ENCODE measurements around the gene KIRREL3. TPM values are rescaled to one million over a fixed set of nuclear protein-coding genes. Genes with fewer than 3 reads are reported as not detected.

The KIRREL3 gene
- total RNA-seq, 1 experiment from 2014 or later, result 0.44 TPM

DNA sequence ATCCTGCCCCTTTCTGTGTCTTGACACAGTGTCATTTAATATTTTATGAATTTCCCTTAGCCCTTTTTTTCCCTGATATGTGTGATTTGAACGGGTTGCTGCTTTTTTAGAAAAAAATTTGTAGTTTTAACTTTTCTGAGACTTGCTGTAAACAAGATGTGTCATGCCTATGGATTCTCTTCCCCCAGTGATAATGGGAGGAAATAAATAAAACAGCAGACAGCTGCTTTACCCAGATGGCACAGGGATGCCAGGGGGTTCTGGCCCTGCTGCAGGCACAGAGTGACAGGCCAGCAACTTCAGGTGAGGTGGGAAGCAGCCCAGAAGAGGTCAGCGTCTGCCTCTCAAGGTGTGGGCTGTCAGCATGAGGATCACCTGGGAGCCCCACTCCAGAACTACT, 266.9 kb downstream of the KIRREL3 start:
- no peak overlapping the region for H3K9ac ChIP-seq (ENCODE audit: low read length)
- BruUV-seq (replicated peaks), result no TSS peak
- peaks cover 95% of the 10 kb centered on the region for H3K27me3 ChIP-seq (ENCODE audit: low read length)
- H3K4me1 ChIP-seq (ENCODE audit: insufficient read depth, low read length), result no peaks in the 10 kb centered on the region
- H3K4me3 ChIP-seq (ENCODE audit: low read length), result no peak overlapping the region
- ATAC-seq, result no peak
- H3K4me2 ChIP-seq (ENCODE audit: low read length), result no peak overlapping the region
- no peaks in the 10 kb centered on the region for H3K9me2 ChIP-seq (replicated peaks; ENCODE audit: low read length)
- no peaks in the 10 kb centered on the region for H3K9me3 ChIP-seq (ENCODE audit: low read length)
- no peak overlapping the region for H3K27ac ChIP-seq (ENCODE audit: low read length)
- no peaks in the 10 kb centered on the region for H4K20me1 ChIP-seq (ENCODE audit: low read length)
- intact Hi-C loops (cut with micrococcal nuclease), result no loop called here
- no peak overlapping the region for H2AFZ ChIP-seq (ENCODE audit: low read length)
- ChIA-PET POLR2A (ENCODE audit: unreplicated experiment) (no interaction called here), CTCF (no interaction called here)
- TF ChIP-seq, protein P1, sequence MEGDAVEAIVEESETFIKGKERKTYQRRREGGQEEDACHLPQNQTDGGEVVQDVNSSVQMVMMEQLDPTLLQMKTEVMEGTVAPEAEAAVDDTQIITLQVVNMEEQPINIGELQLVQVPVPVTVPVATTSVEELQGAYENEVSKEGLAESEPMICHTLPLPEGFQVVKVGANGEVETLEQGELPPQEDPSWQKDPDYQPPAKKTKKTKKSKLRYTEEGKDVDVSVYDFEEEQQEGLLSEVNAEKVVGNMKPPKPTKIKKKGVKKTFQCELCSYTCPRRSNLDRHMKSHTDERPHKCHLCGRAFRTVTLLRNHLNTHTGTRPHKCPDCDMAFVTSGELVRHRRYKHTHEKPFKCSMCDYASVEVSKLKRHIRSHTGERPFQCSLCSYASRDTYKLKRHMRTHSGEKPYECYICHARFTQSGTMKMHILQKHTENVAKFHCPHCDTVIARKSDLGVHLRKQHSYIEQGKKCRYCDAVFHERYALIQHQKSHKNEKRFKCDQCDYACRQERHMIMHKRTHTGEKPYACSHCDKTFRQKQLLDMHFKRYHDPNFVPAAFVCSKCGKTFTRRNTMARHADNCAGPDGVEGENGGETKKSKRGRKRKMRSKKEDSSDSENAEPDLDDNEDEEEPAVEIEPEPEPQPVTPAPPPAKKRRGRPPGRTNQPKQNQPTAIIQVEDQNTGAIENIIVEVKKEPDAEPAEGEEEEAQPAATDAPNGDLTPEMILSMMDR (conservative IDR thresholded peaks at IDR 0.05; ENCODE audit: low read depth, low read length), result no peak
- no peak for TF ChIP-seq EZH2phosphoT487 (IDR thresholded peaks at IDR 0.05; ENCODE audit: borderline replicate concordance, low read length)
- no peak for TF ChIP-seq EZH2 (IDR thresholded peaks at IDR 0.05; ENCODE audit: low read length, unreplicated experiment)
- no peaks in the 10 kb centered on the region for H3K36me3 ChIP-seq (ENCODE audit: low read depth, low read length)
- no peak for DNase-seq
- no peaks in the 10 kb centered on the region for H3K79me2 ChIP-seq (ENCODE audit: low read length)
- no peaks in the 10 kb centered on the region for H3F3A ChIP-seq (ENCODE audit: low read length, unreplicated experiment)

DNA sequence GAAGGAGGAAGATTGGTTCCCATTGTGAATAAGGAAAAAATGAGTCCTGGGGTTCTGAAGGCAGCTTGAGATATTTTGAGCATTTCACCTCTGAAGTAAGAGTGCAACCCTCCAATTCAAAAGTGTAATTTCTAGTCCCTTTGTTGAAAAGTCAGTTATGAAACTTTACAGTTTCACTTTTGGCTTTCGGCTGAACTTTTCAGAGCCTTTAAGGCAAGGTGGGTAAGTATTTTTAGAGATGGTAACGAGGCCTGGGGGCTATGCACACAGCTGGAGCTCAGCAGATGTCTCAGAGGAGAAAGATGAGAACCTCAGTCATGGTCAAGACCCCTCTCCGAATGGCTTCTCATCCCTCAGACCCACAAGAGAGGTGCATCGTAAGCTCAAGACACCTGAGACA, 267.6 kb downstream of the KIRREL3 start:
- no peak overlapping the region for H3K4me3 ChIP-seq (ENCODE audit: low read length)
- H3K9ac ChIP-seq (ENCODE audit: low read length), result no peak overlapping the region
- H2AFZ ChIP-seq (ENCODE audit: low read length), result no peak overlapping the region
- no peaks in the 10 kb centered on the region for H3K9me2 ChIP-seq (replicated peaks; ENCODE audit: low read length)
- no peaks in the 10 kb centered on the region for H3K79me2 ChIP-seq (ENCODE audit: low read length)
- no peak for DNase-seq
- H3K36me3 ChIP-seq (ENCODE audit: low read depth, low read length), result no peaks in the 10 kb centered on the region
- no peaks in the 10 kb centered on the region for H4K20me1 ChIP-seq (ENCODE audit: low read length)
- intact Hi-C loops (cut with micrococcal nuclease), result no loop called here
- H3K27me3 ChIP-seq (ENCODE audit: low read length), result peaks cover 88% of the 10 kb centered on the region
- no peak overlapping the region for H3K27ac ChIP-seq (ENCODE audit: low read length)
- ATAC-seq, result no peak
- ChIA-PET POLR2A (ENCODE audit: unreplicated experiment) (no interaction called here), CTCF (no interaction called here)
- H3K4me2 ChIP-seq (ENCODE audit: low read length), result no peak overlapping the region
- no peaks in the 10 kb centered on the region for H3K4me1 ChIP-seq (ENCODE audit: insufficient read depth, low read length)
- H3K9me3 ChIP-seq (ENCODE audit: low read length), result no peaks in the 10 kb centered on the region
- BruUV-seq (replicated peaks), result no TSS peak
- H3F3A ChIP-seq (ENCODE audit: low read length, unreplicated experiment), result no peaks in the 10 kb centered on the region
- TF ChIP-seq, protein P1 (conservative IDR thresholded peaks at IDR 0.05; ENCODE audit: low read depth, low read length), result no peak
- TF ChIP-seq EZH2 (IDR thresholded peaks at IDR 0.05; ENCODE audit: low read length, unreplicated experiment), result no peak
- TF ChIP-seq EZH2phosphoT487 (IDR thresholded peaks at IDR 0.05; ENCODE audit: borderline replicate concordance, low read length), result no peak

DNA sequence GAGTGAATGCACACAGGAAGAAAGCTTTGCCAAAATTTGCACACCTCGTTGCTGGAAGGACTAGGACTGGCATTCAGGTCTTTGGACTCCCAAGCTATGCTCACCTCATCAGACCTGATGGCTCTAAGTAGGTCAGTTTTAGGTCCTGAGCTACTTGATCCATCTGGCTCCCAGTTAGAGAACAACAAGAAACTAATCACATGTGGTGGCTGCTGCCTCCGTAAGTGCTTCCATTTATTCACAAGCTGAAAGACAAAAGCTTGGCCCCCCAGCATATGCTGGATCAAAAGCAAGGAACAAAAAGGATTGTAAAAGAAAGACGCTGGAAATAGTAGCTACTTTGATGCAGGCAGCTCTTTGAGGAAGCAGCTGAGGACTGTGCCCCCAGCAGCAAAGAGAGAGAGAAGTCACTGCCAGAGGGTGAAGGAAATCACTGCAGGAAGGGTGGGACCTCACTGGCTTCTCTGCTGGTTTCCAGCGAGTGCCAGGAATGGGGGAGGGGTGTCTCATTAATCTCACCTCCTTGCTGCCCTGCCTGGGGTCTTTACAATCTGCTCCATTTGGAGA, 268.9 kb downstream of the KIRREL3 start:
- POLR2A ChIA-PET (ENCODE audit: unreplicated experiment), result no interaction called here

More for the DNA sequence above, 268.9 kb downstream of the KIRREL3 start:
- H3K27ac ChIP-seq (ENCODE audit: low read length), result no peak overlapping the region
- no peaks in the 10 kb centered on the region for H3K36me3 ChIP-seq (ENCODE audit: low read depth, low read length)
- ATAC-seq, result no peak
- no peaks in the 10 kb centered on the region for H3K79me2 ChIP-seq (ENCODE audit: low read length)
- H4K20me1 ChIP-seq (ENCODE audit: low read length), result no peaks in the 10 kb centered on the region
- H3K27me3 ChIP-seq (ENCODE audit: low read length), result peaks cover 85% of the 10 kb centered on the region
- H3K9me3 ChIP-seq (ENCODE audit: low read length), result no peaks in the 10 kb centered on the region
- no peak for DNase-seq
- H3K4me3 ChIP-seq (ENCODE audit: low read length), result no peak overlapping the region
- BruUV-seq (replicated peaks), result no TSS peak
- no peak overlapping the region for H3K4me2 ChIP-seq (ENCODE audit: low read length)
- H3K4me1 ChIP-seq (ENCODE audit: insufficient read depth, low read length), result no peaks in the 10 kb centered on the region
- H3K9me2 ChIP-seq (replicated peaks; ENCODE audit: low read length), result no peaks in the 10 kb centered on the region
- no peaks in the 10 kb centered on the region for H3F3A ChIP-seq (ENCODE audit: low read length, unreplicated experiment)
- intact Hi-C loops (cut with micrococcal nuclease), result no loop called here
- CTCF ChIA-PET, result no interaction called here
- no peak overlapping the region for H3K9ac ChIP-seq (ENCODE audit: low read length)
- no peak for TF ChIP-seq EZH2phosphoT487 (IDR thresholded peaks at IDR 0.05; ENCODE audit: borderline replicate concordance, low read length)
- TF ChIP-seq EZH2 (IDR thresholded peaks at IDR 0.05; ENCODE audit: low read length, unreplicated experiment), result no peak
- TF ChIP-seq, protein P1 (conservative IDR thresholded peaks at IDR 0.05; ENCODE audit: low read depth, low read length), result no peak
- H2AFZ ChIP-seq (ENCODE audit: low read length), result no peak overlapping the region

All from PC-3 (cell line).